GM12872 (cell line): ENCODE data around the gene RSKR.

ENCODE experiments used
- TF ChIP-seq, protein P1 (sequence below): IDR thresholded peaks from 3 replicates; pipeline ENCODE4 v1.5.1; 2011; ENCODE audit warnings: low read depth, mild to moderate bottlenecking, low read length, moderate library complexity; ENCODE audit not compliant: insufficient read depth

RSKR gene

DNA sequence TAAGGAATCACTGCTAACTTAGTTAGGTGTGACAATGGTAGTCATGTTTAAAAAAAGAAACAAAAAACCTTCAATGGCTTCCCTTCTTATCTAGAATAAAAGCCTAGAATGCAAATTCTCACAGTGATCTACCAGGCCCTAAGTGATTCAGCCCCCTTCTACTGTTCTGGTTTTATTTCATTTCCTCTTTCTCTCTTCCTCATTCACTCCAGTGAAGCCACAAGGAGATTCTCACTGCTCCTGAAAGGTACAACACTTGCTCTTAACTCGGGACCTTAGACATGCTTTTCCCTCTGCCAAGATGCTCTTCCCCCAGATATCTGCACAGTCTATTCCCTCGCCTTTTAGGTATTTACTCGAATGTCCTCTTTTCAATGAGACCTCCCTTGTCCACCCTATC, 46.4 kb downstream of the RSKR start:
- TF ChIP-seq, protein P1, sequence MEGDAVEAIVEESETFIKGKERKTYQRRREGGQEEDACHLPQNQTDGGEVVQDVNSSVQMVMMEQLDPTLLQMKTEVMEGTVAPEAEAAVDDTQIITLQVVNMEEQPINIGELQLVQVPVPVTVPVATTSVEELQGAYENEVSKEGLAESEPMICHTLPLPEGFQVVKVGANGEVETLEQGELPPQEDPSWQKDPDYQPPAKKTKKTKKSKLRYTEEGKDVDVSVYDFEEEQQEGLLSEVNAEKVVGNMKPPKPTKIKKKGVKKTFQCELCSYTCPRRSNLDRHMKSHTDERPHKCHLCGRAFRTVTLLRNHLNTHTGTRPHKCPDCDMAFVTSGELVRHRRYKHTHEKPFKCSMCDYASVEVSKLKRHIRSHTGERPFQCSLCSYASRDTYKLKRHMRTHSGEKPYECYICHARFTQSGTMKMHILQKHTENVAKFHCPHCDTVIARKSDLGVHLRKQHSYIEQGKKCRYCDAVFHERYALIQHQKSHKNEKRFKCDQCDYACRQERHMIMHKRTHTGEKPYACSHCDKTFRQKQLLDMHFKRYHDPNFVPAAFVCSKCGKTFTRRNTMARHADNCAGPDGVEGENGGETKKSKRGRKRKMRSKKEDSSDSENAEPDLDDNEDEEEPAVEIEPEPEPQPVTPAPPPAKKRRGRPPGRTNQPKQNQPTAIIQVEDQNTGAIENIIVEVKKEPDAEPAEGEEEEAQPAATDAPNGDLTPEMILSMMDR: no peak

DNA sequence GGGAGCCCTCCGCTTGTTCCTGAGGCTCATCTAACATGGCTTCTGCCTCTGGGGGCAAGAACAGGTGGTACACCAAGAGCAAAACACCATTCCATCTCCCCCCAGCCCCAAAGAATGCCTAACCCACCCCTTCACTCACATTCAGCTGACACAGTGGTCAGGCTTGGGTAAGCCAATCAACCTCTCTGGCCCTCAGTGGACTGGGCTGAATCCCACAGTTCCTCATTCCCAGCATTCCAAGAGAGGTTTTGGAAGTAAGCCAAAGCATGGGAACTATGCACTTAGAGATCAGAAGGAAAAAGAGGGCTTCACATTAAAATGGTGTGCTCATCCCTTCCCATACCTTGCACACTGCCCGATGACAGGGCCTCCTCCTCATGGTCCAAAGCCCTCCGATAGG, 50.5 kb downstream of the RSKR start:
- TF ChIP-seq, protein P1: no peak
